ENCODE measurements around the gene TIGD6. TPM values are rescaled to one million over a fixed set of nuclear protein-coding genes. Genes with fewer than 3 reads are reported as not detected.

TIGD6 gene
- total RNA-seq, 1 experiment from 2014 or later: 2.1 TPM

- CTCF ChIA-PET: interaction anchor here (1.3 to 5.7 kb wide), 3 partner anchors 110 to 331 kb away, joined by 4 to 60 read pairs (median 39); no protein-coding TSS in a partner anchor
- no peak for TF ChIP-seq ZNF121 (CRISPR knock-in tag; IDR thresholded peaks at IDR 0.05)
- no peak for TF ChIP-seq SMAD3 (CRISPR knock-in tag; IDR thresholded peaks at IDR 0.05; ENCODE audit: borderline replicate concordance)
- TF ChIP-seq ZNF671 (CRISPR knock-in tag; IDR thresholded peaks at IDR 0.05): no peak
- no peak for TF ChIP-seq CREB1 (CRISPR knock-in tag; IDR thresholded peaks at IDR 0.05)
- no peak for TF ChIP-seq GABPB1 (CRISPR knock-in tag; IDR thresholded peaks at IDR 0.05)
- TF ChIP-seq TEAD1 (CRISPR knock-in tag; IDR thresholded peaks at IDR 0.05): no peak
- TF ChIP-seq ZMAT4 (CRISPR knock-in tag; IDR thresholded peaks at IDR 0.05): no peak
- TF ChIP-seq NR3C1 (CRISPR knock-in tag; conservative IDR thresholded peaks at IDR 0.05; ENCODE audit: low read depth): no peak
- TF ChIP-seq ATF3 (CRISPR knock-in tag; conservative IDR thresholded peaks at IDR 0.05): no peak
- TF ChIP-seq NR1H2 (CRISPR knock-in tag; IDR thresholded peaks at IDR 0.05): no peak
- no peak for TF ChIP-seq PRRX2 (CRISPR knock-in tag; IDR thresholded peaks at IDR 0.05)
- TF ChIP-seq CDX4 (CRISPR knock-in tag; IDR thresholded peaks at IDR 0.05; ENCODE audit: borderline replicate concordance): no peak
- TF ChIP-seq ZNF317 (CRISPR knock-in tag; IDR thresholded peaks at IDR 0.05; ENCODE audit: borderline replicate concordance, low read depth): no peak
- TF ChIP-seq IRF2 (CRISPR knock-in tag; IDR thresholded peaks at IDR 0.05; ENCODE audit: borderline replicate concordance, low read depth): no peak
- TF ChIP-seq FOXK1 (CRISPR knock-in tag; IDR thresholded peaks at IDR 0.05): no peak
- TF ChIP-seq ZNF138 (CRISPR knock-in tag; conservative IDR thresholded peaks at IDR 0.05): no peak
- TF ChIP-seq ZNF232 (CRISPR knock-in tag; IDR thresholded peaks at IDR 0.05): no peak
- H3K27me3 Mint-ChIP-seq (ENCODE audit: low read depth): peaks cover 8% of the 10 kb centered on the region; the same call in 1 of the 2 replicates
- DNase-seq (ENCODE audit: low spot score) (no peak), ATAC-seq (no peak)
- H3K27ac Mint-ChIP-seq: no peak overlapping the region
- no peaks in the 10 kb centered on the region for H3K36me3 Mint-ChIP-seq
- POLR2A ChIA-PET: no interaction called here
- H3K4me3 Mint-ChIP-seq: no peak overlapping the region
- no peaks in the 10 kb centered on the region for H3K9me3 Mint-ChIP-seq
- peaks cover 19% of the 10 kb centered on the region for H3K4me1 Mint-ChIP-seq
These were observed 36.7 kb downstream of the TIGD6 start for GRCh38 chr5:149963729-149964128.

- Mint-ChIP-seq H3K27ac (no peak overlapping the region), H3K36me3 (no peaks in the 10 kb centered on the region), H3K4me1 (peaks cover 19% of the 10 kb centered on the region), H3K4me3 (no peak overlapping the region), H3K27me3 (ENCODE audit: low read depth) (peaks cover 8% of the 10 kb centered on the region; the same call in 1 of the 2 replicates), H3K9me3 (no peaks in the 10 kb centered on the region)
- ChIA-PET POLR2A (no interaction called here), CTCF (interaction anchor here (0.9 to 5.7 kb wide), 14 partner anchors 27 to 330 kb away, joined by 3 to 60 read pairs (median 6); partner anchors contain the start of genes HMGXB3 and TIGD6)
- DNase-seq (ENCODE audit: low spot score) (no peak), ATAC-seq (no peak)
- TF ChIP-seq SP1 (CRISPR knock-in tag; conservative IDR thresholded peaks at IDR 0.05) (no peak), CREB1 (CRISPR knock-in tag; IDR thresholded peaks at IDR 0.05) (no peak), NR2C2 (CRISPR knock-in tag; IDR thresholded peaks at IDR 0.05) (no peak), ZNF232 (CRISPR knock-in tag; IDR thresholded peaks at IDR 0.05) (no peak), MLX (CRISPR knock-in tag; IDR thresholded peaks at IDR 0.05) (no peak), ZNF219 (CRISPR knock-in tag; IDR thresholded peaks at IDR 0.05; ENCODE audit: borderline replicate concordance) (no peak), MYBL2 (CRISPR knock-in tag; IDR thresholded peaks at IDR 0.05) (no peak)
These were observed 37.7 kb downstream of the TIGD6 start for GRCh38 chr5:149962601-149963300.

All from WTC11 (cell line).